Stimulated activated CD8-positive, alpha-beta memory T cell treated with anti-CD3 and anti-CD28 coated beads, Interleukin-4, amount 100 ng/mL, for 24 hours (primary cell): ENCODE data around the gene SSH2.
"Not testable (repeated sequence)": the region's sequence is repeated elsewhere in the genome, so short reads cannot be mapped to it uniquely, and the experiment has no call there.

Experiments
- DNase-seq: peaks from one replicate; pipeline ENCODE4 v3.0.0-alpha.2; 2020; ENCODE audit warnings: low read depth

Gene SSH2

GRCh38 chr17:29782917-29783316 is 147.1 kb downstream of the SSH2 start:
- DNase-seq: no peak

GRCh38 chr17:29779812-29780190 is 150.2 kb downstream of the SSH2 start:
- not testable (repeated sequence) for DNase-seq

- DNase-seq: peak; percentile 76
Measured at GRCh38 chr17:29778956-29779811, 150.8 kb downstream of the SSH2 start.

- DNase-seq: no peak
Measured at GRCh38 chr17:29777663-29778062, 152.4 kb downstream of the SSH2 start.

GRCh38 chr17:29776026-29776425 is 154.0 kb downstream of the SSH2 start:
- DNase-seq: no peak

- no peak for DNase-seq
Measured at GRCh38 chr17:29772981-29773380, 157.0 kb downstream of the SSH2 start.

GRCh38 chr17:29771546-29771945 is 158.5 kb downstream of the SSH2 start:
- no peak for DNase-seq

GRCh38 chr17:29769225-29769624 is 160.8 kb downstream of the SSH2 start:
- no peak for DNase-seq

- no peak for DNase-seq
Measured at GRCh38 chr17:29766796-29767327, 163.2 kb downstream of the SSH2 start.

GRCh38 chr17:29764748-29765147 is 165.3 kb downstream of the SSH2 start:
- no peak for DNase-seq

- DNase-seq: no peak
Measured at GRCh38 chr17:29764217-29764616, 165.8 kb downstream of the SSH2 start.

GRCh38 chr17:29763273-29763672 is 166.8 kb downstream of the SSH2 start:
- DNase-seq: no peak

GRCh38 chr17:29761040-29761761 is 168.8 kb downstream of the SSH2 start:
- DNase-seq: peak; percentile 93

- peak; percentile 18 for DNase-seq
Measured at GRCh38 chr17:29760279-29761039, 169.6 kb downstream of the SSH2 start.

- DNase-seq: no peak
Measured at GRCh38 chr17:29758255-29758654, 171.8 kb downstream of the SSH2 start.

GRCh38 chr17:29757788-29758187 is 172.2 kb downstream of the SSH2 start:
- no peak for DNase-seq

GRCh38 chr17:29753845-29754439 is 176.1 kb downstream of the SSH2 start:
- no peak for DNase-seq

GRCh38 chr17:29749045-29749825 is 180.8 kb downstream of the SSH2 start:
- no peak for DNase-seq

GRCh38 chr17:29748400-29748799 is 181.6 kb downstream of the SSH2 start:
- no peak for DNase-seq

GRCh38 chr17:29747660-29748059 is 182.4 kb downstream of the SSH2 start:
- DNase-seq: no peak

GRCh38 chr17:29746669-29747068 is 183.4 kb downstream of the SSH2 start:
- DNase-seq: no peak
